Measurements from ENCODE around the gene URB2.
A peak's percentile ranks its signal among the peaks of the same experiment; 100 is the strongest.
"Not testable (repeated sequence)": the region's sequence is repeated elsewhere in the genome, so short reads cannot be mapped to it uniquely, and the experiment has no call there.

URB2 gene

GRCh38 chr1:229625915-229626831, at the start of gene URB2, which contains the start of gene TAF5L:
Gene URB2 (plus strand): TSS chr1:229626247. CDS start chr1:229627634, 1,387 bp downstream.
Gene TAF5L (minus strand): TSS chr1:229626122. CDS start chr1:229614482, 11,640 bp downstream.
- peak; percentile 98 for DNase-seq (ENCODE audit: low read depth, low spot score)

GRCh38 chr1:229578168-229579058, 47.6 kb upstream of the URB2 start:
- no peak for DNase-seq (ENCODE audit: low read depth, low spot score)

- DNase-seq (ENCODE audit: low read depth, low spot score): peak; percentile 48
Observed at GRCh38 chr1:229579059-229579673, 46.9 kb upstream of the URB2 start.

GRCh38 chr1:229581485-229581884, 44.6 kb upstream of the URB2 start:
- DNase-seq (ENCODE audit: low read depth, low spot score): no peak

- no peak for DNase-seq (ENCODE audit: low read depth, low spot score)
Observed at GRCh38 chr1:229582011-229582694, 43.9 kb upstream of the URB2 start.

- no peak for DNase-seq (ENCODE audit: low read depth, low spot score)
Observed at GRCh38 chr1:229582715-229583114, 43.3 kb upstream of the URB2 start.

GRCh38 chr1:229585338-229585737, 40.7 kb upstream of the URB2 start:
- no peak for DNase-seq (ENCODE audit: low read depth, low spot score)

- DNase-seq (ENCODE audit: low read depth, low spot score): no peak
Observed at GRCh38 chr1:229590119-229590518, 35.9 kb upstream of the URB2 start.

GRCh38 chr1:229593800-229594199, 32.2 kb upstream of the URB2 start:
- DNase-seq (ENCODE audit: low read depth, low spot score): no peak

- DNase-seq (ENCODE audit: low read depth, low spot score): no peak
Observed at GRCh38 chr1:229594227-229595008, 31.6 kb upstream of the URB2 start.

GRCh38 chr1:229595876-229596275, 30.2 kb upstream of the URB2 start:
- not testable (repeated sequence) for DNase-seq (ENCODE audit: low read depth, low spot score)

GRCh38 chr1:229596925-229597699, 28.9 kb upstream of the URB2 start:
- DNase-seq (ENCODE audit: low read depth, low spot score): peak; percentile 46

- DNase-seq (ENCODE audit: low read depth, low spot score): no peak
Observed at GRCh38 chr1:229597877-229598276, 28.2 kb upstream of the URB2 start.

- no peak for DNase-seq (ENCODE audit: low read depth, low spot score)
Observed at GRCh38 chr1:229599218-229599954, 26.7 kb upstream of the URB2 start.

GRCh38 chr1:229600229-229600628, 25.8 kb upstream of the URB2 start:
- DNase-seq (ENCODE audit: low read depth, low spot score): no peak

- DNase-seq (ENCODE audit: low read depth, low spot score): no peak
Observed at GRCh38 chr1:229603371-229604005, 22.6 kb upstream of the URB2 start.

- no peak for DNase-seq (ENCODE audit: low read depth, low spot score)
Observed at GRCh38 chr1:229607370-229607769, 18.7 kb upstream of the URB2 start.

GRCh38 chr1:229608590-229608989, 17.5 kb upstream of the URB2 start:
- DNase-seq (ENCODE audit: low read depth, low spot score): no peak

All from astrocyte of the hippocampus (primary cell).